OCI-LY7 (cell line): ENCODE measurements around the gene PPFIA2. TPM values are rescaled to one million over a fixed set of nuclear protein-coding genes. Genes with fewer than 3 reads are reported as not detected.

Experiments
- BruUV-seq: library from RNA; stranded (reverse); fragments of 400-500 nt; replicated peaks from 2 replicates; lab custom pipeline; 2021; lab: Mats Ljungman, UMichigan
- CTCF ChIA-PET: fragments of 300-600 bp; sonication (Branson Sonifier 250); formaldehyde crosslinking; loops from one replicate; lab custom pipeline; 2022; ENCODE audit warnings: antibody characterized with exemption; ENCODE audit not compliant: unreplicated experiment; lab: Charles Lee
- POLR2A ChIA-PET: fragments of 300-600 bp; sonication (Branson Sonifier 250); formaldehyde crosslinking; loops from one replicate; lab custom pipeline; 2022; ENCODE audit warnings: antibody characterized with exemption; lab: Charles Lee
- DNase-seq: peaks from one replicate; pipeline ENCODE4 v3.0.0-alpha.2; 2015; ENCODE audit warnings: low spot score
- H2AFZ ChIP-seq: fragments of 200-600 bp; sonication (generic), shearing (Covaris generic); 2 replicates; pipeline ENCODE4 v1.6.1; 2014; ENCODE audit warnings: mild to moderate bottlenecking, antibody characterized with exemption, low read length, moderate library complexity
- H3K27ac ChIP-seq: fragments of 200-600 bp; sonication (generic); 2 replicates; pipeline ENCODE4 v1.5.1; 2014; ENCODE audit warnings: mixed run types, low read depth, mild to moderate bottlenecking, moderate library complexity, low read length, inconsistent platforms; ENCODE audit not compliant: poor library complexity, severe bottlenecking
- H3K36me3 ChIP-seq: fragments of 200-600 bp; sonication (generic); 2 replicates; pipeline ENCODE4 v1.6.1; 2014; ENCODE audit warnings: mild to moderate bottlenecking, antibody characterized with exemption, low read length, moderate library complexity, mixed read lengths; ENCODE audit not compliant: insufficient read depth
- H3K4me1 ChIP-seq: fragments of 200-600 bp; sonication (generic); 2 replicates; pipeline ENCODE4 v1.5.1; 2014; ENCODE audit warnings: mild to moderate bottlenecking, low read length; ENCODE audit not compliant: insufficient read depth, poor library complexity, severe bottlenecking
- H3K4me2 ChIP-seq: fragments of 200-600 bp; sonication (generic); 2 replicates; pipeline ENCODE4 v1.6.1; 2014; ENCODE audit warnings: mild to moderate bottlenecking, low read length
- H3K4me3 ChIP-seq: fragments of 200-600 bp; sonication (generic); 2 replicates; pipeline ENCODE4 v1.5.1; 2014; ENCODE audit warnings: mild to moderate bottlenecking, low read depth, low read length; ENCODE audit not compliant: poor library complexity, severe bottlenecking
- H3K79me2 ChIP-seq: fragments of 200-600 bp; sonication (generic); 2 replicates; pipeline ENCODE4 v1.6.1; 2016; ENCODE audit warnings: low read depth, mild to moderate bottlenecking, low read length, moderate library complexity, mixed read lengths; ENCODE audit not compliant: insufficient read depth
- H3K9me2 ChIP-seq: fragments of 200-600 bp; sonication (generic); 2 replicates; pipeline ENCODE4 v1.6.1; 2016; ENCODE audit warnings: mild to moderate bottlenecking, low read length, mixed read lengths; ENCODE audit not compliant: insufficient read depth
- H3K9me3 ChIP-seq: fragments of 200-600 bp; sonication (generic); 2 replicates; pipeline ENCODE4 v1.6.1; 2014; ENCODE audit warnings: mild to moderate bottlenecking, mixed run types, low read length, mixed read lengths
- H4K20me1 ChIP-seq: fragments of 200-600 bp; sonication (generic); 2 replicates; pipeline ENCODE4 v1.6.1; 2014; ENCODE audit warnings: mild to moderate bottlenecking, antibody characterized with exemption, low read length, moderate library complexity, mixed read lengths; ENCODE audit not compliant: insufficient read depth
- CTCF ChIP-seq: fragments of 200-600 bp; sonication (generic); conservative IDR thresholded peaks from 2 replicates; pipeline ENCODE4 v1.5.1; 2014; ENCODE audit warnings: mild to moderate bottlenecking, antibody characterized with exemption, low read length, moderate library complexity, mixed read lengths
- EZH2phosphoT487 ChIP-seq: fragments of 200-600 bp; sonication (generic); IDR thresholded peaks from 2 replicates; pipeline ENCODE4 v1.6.1; 2018; ENCODE audit warnings: low read depth, borderline replicate concordance, mild to moderate bottlenecking, mixed run types, antibody characterized with exemption, low read length, moderate library complexity, mixed read lengths
- intact Hi-C: fragments of 100-400 bp; cut with micrococcal nuclease; formaldehyde crosslinking; loops from one replicate; pipeline ENCODE4 v1.10.0; 2022; ENCODE audit not compliant: unreplicated experiment
- total RNA-seq, 2 experiments: library from RNA; depleted of rRNA in 1 of 2; stranded (reverse); fragments of >200 nt in 1 of 2; shearing (Covaris generic) in 1 of 2; gene quantifications; 2 replicates each; pipeline ENCODE4 v1.2.3, GENCODE V29; 2014 to 2022

The PPFIA2 gene
- total RNA-seq, 2 experiments from 2014 or later, result not detected

GRCh38 chr12:81340910-81341309 lies 418.2 kb downstream of the PPFIA2 start:
- CTCF ChIA-PET, result no interaction called here
- Histone ChIP-seq H3K4me3 (no peak overlapping the region), H3K36me3 (no peaks in the 10 kb centered on the region), H3K4me1 (no peaks in the 10 kb centered on the region), H3K9me2 (no peaks in the 10 kb centered on the region), H4K20me1 (no peaks in the 10 kb centered on the region), H3K27ac (no peak overlapping the region), H2AFZ (no peak overlapping the region), H3K9me3 (no peaks in the 10 kb centered on the region), H3K4me2 (no peak overlapping the region), H3K79me2 (no peaks in the 10 kb centered on the region)
- intact Hi-C loops, result no loop called here
- POLR2A ChIA-PET, result no interaction called here
- no TSS peak for BruUV-seq
- DNase-seq, result no peak
- TF ChIP-seq CTCF, result no peak
- no peak for TF ChIP-seq EZH2phosphoT487

GRCh38 chr12:81339071-81339470 lies 420.1 kb downstream of the PPFIA2 start:
- no peaks in the 10 kb centered on the region for H3K79me2 ChIP-seq
- ChIA-PET POLR2A (interaction anchor here (0.7 to 1.0 kb wide), 4 partner anchors 9 to 1354 kb away, joined by 3 to 5 read pairs (median 4); no protein-coding TSS in a partner anchor), CTCF (no interaction called here)
- H4K20me1 ChIP-seq, result no peaks in the 10 kb centered on the region
- no peak for DNase-seq
- H2AFZ ChIP-seq, result no peak overlapping the region
- no peak overlapping the region for H3K4me3 ChIP-seq
- intact Hi-C loops, result no loop called here
- no peaks in the 10 kb centered on the region for H3K9me2 ChIP-seq
- no peaks in the 10 kb centered on the region for H3K36me3 ChIP-seq
- BruUV-seq, result no TSS peak
- no peak for TF ChIP-seq EZH2phosphoT487
- no peak for TF ChIP-seq CTCF
- H3K9me3 ChIP-seq, result no peaks in the 10 kb centered on the region
- H3K4me2 ChIP-seq, result no peak overlapping the region
- no peaks in the 10 kb centered on the region for H3K4me1 ChIP-seq
- no peak overlapping the region for H3K27ac ChIP-seq

- no peaks in the 10 kb centered on the region for H3K4me1 ChIP-seq
- TF ChIP-seq CTCF, result no peak
- no peaks in the 10 kb centered on the region for H4K20me1 ChIP-seq
- ChIA-PET CTCF (no interaction called here), POLR2A (no interaction called here)
- no peaks in the 10 kb centered on the region for H3K36me3 ChIP-seq
- H2AFZ ChIP-seq, result no peak overlapping the region
- H3K4me3 ChIP-seq, result no peak overlapping the region
- H3K79me2 ChIP-seq, result no peaks in the 10 kb centered on the region
- BruUV-seq, result no TSS peak
- H3K9me3 ChIP-seq, result no peaks in the 10 kb centered on the region
- no peak for DNase-seq
- H3K27ac ChIP-seq, result no peak overlapping the region
- H3K4me2 ChIP-seq, result no peak overlapping the region
- intact Hi-C loops, result no loop called here
- no peaks in the 10 kb centered on the region for H3K9me2 ChIP-seq
These were observed 421.3 kb downstream of the PPFIA2 start for GRCh38 chr12:81337886-81338285.
